K562 treated with DMSO at 1 percent for 24 hours (cell line): ENCODE results near the gene DCLK2. TPM values are rescaled to one million over a fixed set of nuclear protein-coding genes. Genes with fewer than 3 reads are reported as not detected.

ENCODE experiments used
- total RNA-seq: library from RNA; unstranded; fragments of 300-600 nt; gene quantifications from 2 replicates; pipeline ENCODE4 v1.2.3, GENCODE V29; 2022; ENCODE audit warnings: low read depth; ENCODE audit not compliant: insufficient read depth

The DCLK2 gene
- not detected in 2 replicates for total RNA-seq

DNA sequence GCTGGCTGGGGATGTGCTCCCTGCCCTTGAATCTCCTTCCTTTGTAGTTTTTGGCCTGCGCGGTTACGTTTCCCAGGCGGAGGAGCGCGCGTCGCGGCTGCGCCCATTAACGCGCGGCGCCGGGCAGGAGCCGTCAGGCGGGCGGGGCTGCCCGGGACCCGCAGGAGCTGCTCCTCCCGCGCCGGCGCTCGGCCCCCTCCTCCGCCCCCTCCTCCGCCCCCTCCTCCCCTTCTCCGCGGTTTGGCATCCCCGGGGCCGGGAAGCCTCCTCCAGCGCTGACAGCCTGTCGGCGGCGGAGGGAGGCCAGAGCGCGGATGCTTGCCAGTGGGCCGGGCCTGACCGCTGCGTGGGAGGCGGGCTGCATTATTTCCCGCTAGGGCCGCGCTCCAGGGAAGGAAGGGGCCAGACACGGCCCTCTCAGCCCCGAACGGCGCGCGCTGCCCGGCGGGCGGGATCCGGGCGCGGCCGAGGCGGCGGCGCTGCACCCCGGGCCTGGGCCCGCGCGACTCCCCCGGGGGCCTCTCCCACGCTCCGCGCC lies at the start of gene DCLK2:
DCLK2 (plus strand) TSS at position 405 of the 538 bp plus-strand sequence. CDS start 583 bp downstream, outside the sequence.

